Measurements from ENCODE around the gene UCP3. TPM values are rescaled to one million over a fixed set of nuclear protein-coding genes. Genes with fewer than 3 reads are reported as not detected.
"Not testable (repeated sequence)": the region's sequence is repeated elsewhere in the genome, so short reads cannot be mapped to it uniquely, and the experiment has no call there.

The UCP3 gene
- total RNA-seq, 1 experiment from 2014 or later: 9.0 TPM

GRCh38 chr11:74000307-74001133 lies 8.4 kb downstream of the UCP3 start:
- no peak for DNase-seq (ENCODE audit: low read depth)

GRCh38 chr11:73999581-74000306 lies 9.1 kb downstream of the UCP3 start:
- DNase-seq (ENCODE audit: low read depth): no peak

- DNase-seq (ENCODE audit: low read depth): no peak
Observed at GRCh38 chr11:73998846-73999575, 9.9 kb downstream of the UCP3 start.

GRCh38 chr11:73997120-73997770 lies 11.6 kb downstream of the UCP3 start:
- DNase-seq (ENCODE audit: low read depth): no peak

GRCh38 chr11:73996161-73996747 lies 12.6 kb downstream of the UCP3 start:
- no peak for DNase-seq (ENCODE audit: low read depth)

- no peak for DNase-seq (ENCODE audit: low read depth)
Observed at GRCh38 chr11:73995731-73996130, 13.2 kb downstream of the UCP3 start.

- no peak for DNase-seq (ENCODE audit: low read depth)
Observed at GRCh38 chr11:73995247-73995646, 13.6 kb downstream of the UCP3 start.

- DNase-seq (ENCODE audit: low read depth): no peak
Observed at GRCh38 chr11:73991471-73992006, 17.3 kb downstream of the UCP3 start.

- DNase-seq (ENCODE audit: low read depth): no peak
Observed at GRCh38 chr11:73990730-73991129, 18.2 kb downstream of the UCP3 start.

GRCh38 chr11:73989156-73989555 lies 19.7 kb downstream of the UCP3 start:
- no peak for DNase-seq (ENCODE audit: low read depth)

GRCh38 chr11:73988227-73988626 lies 20.7 kb downstream of the UCP3 start:
- no peak for DNase-seq (ENCODE audit: low read depth)

GRCh38 chr11:73985661-73986060 lies 23.2 kb downstream of the UCP3 start:
- DNase-seq (ENCODE audit: low read depth): not testable (repeated sequence)

GRCh38 chr11:73983741-73984538 lies 24.9 kb downstream of the UCP3 start:
- DNase-seq (ENCODE audit: low read depth): no peak

- DNase-seq (ENCODE audit: low read depth): peak; percentile 96
Observed at GRCh38 chr11:73982990-73983740, 25.7 kb downstream of the UCP3 start.

GRCh38 chr11:73982595-73982989 lies 26.3 kb downstream of the UCP3 start, which contains the start of gene UCP2:
TSS of gene UCP2 (minus strand) at chr11:73982843. CDS start at chr11:73978378, 4,465 bp downstream.
- peak; percentile 92 for DNase-seq (ENCODE audit: low read depth)

- DNase-seq (ENCODE audit: low read depth): no peak
Observed at GRCh38 chr11:73981051-73981805, 27.7 kb downstream of the UCP3 start.

GRCh38 chr11:73980001-73980961 lies 28.6 kb downstream of the UCP3 start:
- DNase-seq (ENCODE audit: low read depth): no peak

All from Daoy (cell line).